ENCODE results near the gene FBN3. TPM values are rescaled to one million over a fixed set of nuclear protein-coding genes. Genes with fewer than 3 reads are reported as not detected.
A peak's percentile ranks its signal among the peaks of the same experiment; 100 is the strongest.

Gene FBN3
- total and polyA plus RNA-seq, 11 donors: 0.32 TPM; not detected in 10

DNA sequence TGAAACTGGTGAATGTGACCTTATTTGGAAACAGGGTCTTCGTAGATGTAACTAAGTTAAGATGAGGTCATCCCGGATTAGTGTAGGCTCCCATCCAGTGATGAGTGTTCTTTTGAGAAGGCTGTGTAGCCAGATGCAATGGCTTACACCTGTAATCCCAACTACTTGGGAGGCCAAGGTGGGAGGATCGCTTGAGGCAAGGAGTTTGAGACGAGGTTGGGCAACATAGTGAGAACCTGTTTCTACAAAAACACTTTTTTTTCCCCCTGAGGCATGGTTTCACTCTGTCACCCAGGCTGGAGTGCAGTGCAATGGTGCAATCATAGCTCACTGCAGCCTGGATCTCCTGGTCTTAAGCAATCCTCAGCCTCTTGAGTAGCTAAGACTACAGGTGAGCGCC lies 36.4 kb downstream of the FBN3 start:
- intact Hi-C loops (cut with DNase I): no loop called here
- WGBS, 4 donors: 66 to 80% (median 68%) methylated on average over 5 of the region's 5 CpGs
- TF ChIP-seq CTCF (IDR thresholded peaks at IDR 0.05) (no peak), POLR2A (IDR thresholded peaks at IDR 0.05) (no peak)
- no peak for DNase-seq
- Histone ChIP-seq H3K27ac (no peak overlapping the region), H3K36me3 (no peaks in the 10 kb centered on the region), H3K4me3 (no peak overlapping the region), H3K27me3 (no peaks in the 10 kb centered on the region), H3K9me3 (peaks cover 0 to 4% (median 0%) of the 10 kb centered on the region in 12 donors), H3K4me1 (no peaks in the 10 kb centered on the region)
- ATAC-seq: no peak

DNA sequence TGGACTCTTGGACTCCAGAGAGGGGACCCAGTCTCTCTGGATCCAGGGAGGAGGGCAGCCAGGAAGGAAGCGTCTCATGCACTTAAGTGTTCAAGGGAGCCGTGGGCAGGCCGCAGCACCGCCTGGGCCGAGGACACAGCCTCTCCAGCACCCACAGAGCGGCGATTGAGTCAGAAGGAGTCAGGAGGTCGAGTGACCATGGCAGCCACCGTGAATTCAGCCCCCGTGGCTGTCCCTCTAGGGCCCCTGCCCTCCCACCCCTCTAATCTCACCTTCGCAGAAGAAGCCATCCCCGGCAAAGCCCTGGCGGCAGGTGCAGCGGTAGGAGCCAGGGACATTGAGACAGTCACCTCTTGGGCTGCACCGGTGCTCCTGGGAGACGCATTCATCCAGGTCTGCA lies 38.0 kb downstream of the FBN3 start:
- DNase-seq (peak in 1 of 5 donors; percentile 52), ATAC-seq (no peak)
- Histone ChIP-seq H3K27ac (no peak overlapping the region), H3K4me1 (no peaks in the 10 kb centered on the region), H3K27me3 (no peaks in the 10 kb centered on the region), H3K36me3 (no peaks in the 10 kb centered on the region), H3K4me3 (no peak overlapping the region), H3K9me3 (peaks cover 0 to 4% (median 0%) of the 10 kb centered on the region in 12 donors)
- 77 to 84% (median 79%) methylated on average over 12 to 16 of the region's 16 CpGs for WGBS, 4 donors
- intact Hi-C loops (cut with DNase I): no loop called here
- TF ChIP-seq POLR2A (IDR thresholded peaks at IDR 0.05) (no peak), CTCF (IDR thresholded peaks at IDR 0.05) (no peak)

- intact Hi-C loops (cut with DNase I): no loop called here
- no peak overlapping the region for H3K27ac ChIP-seq
- DNase-seq (peak in 1 of 5 donors; percentile 28), ATAC-seq (no peak)
- WGBS, 4 donors: 92 to 99% (median 93%) methylated on average over 6 to 16 of the region's 16 CpGs
- no peaks in the 10 kb centered on the region for H3K27me3 ChIP-seq
- no peaks in the 10 kb centered on the region for H3K4me1 ChIP-seq
- TF ChIP-seq POLR2A (IDR thresholded peaks at IDR 0.05) (no peak), CTCF (IDR thresholded peaks at IDR 0.05) (no peak)
- H3K36me3 ChIP-seq: no peaks in the 10 kb centered on the region
- H3K9me3 ChIP-seq: peaks cover 0 to 4% (median 0%) of the 10 kb centered on the region in 12 donors
- H3K4me3 ChIP-seq: no peak overlapping the region
Observed at GRCh38 chr19:8110931-8111330, 38.5 kb downstream of the FBN3 start.

GRCh38 chr19:8109890-8110662 lies 39.3 kb downstream of the FBN3 start:
- Histone ChIP-seq H3K27ac (no peak overlapping the region), H3K4me3 (no peak overlapping the region), H3K4me1 (no peaks in the 10 kb centered on the region), H3K9me3 (peaks cover 0 to 4% (median 0%) of the 10 kb centered on the region in 12 donors), H3K27me3 (no peaks in the 10 kb centered on the region), H3K36me3 (no peaks in the 10 kb centered on the region)
- intact Hi-C loops (cut with DNase I): no loop called here
- DNase-seq: no peak
- no peak for TF ChIP-seq CTCF (IDR thresholded peaks at IDR 0.05)
- TF ChIP-seq POLR2A (IDR thresholded peaks at IDR 0.05): no peak
- no peak for ATAC-seq
- WGBS, 4 donors: 79 to 96% (median 95%) methylated on average over 7 of the region's 7 CpGs

Measured in heart left ventricle (tissue), 16 donors.